ENCODE measurements around the gene PTBP1.

Gene PTBP1

DNA sequence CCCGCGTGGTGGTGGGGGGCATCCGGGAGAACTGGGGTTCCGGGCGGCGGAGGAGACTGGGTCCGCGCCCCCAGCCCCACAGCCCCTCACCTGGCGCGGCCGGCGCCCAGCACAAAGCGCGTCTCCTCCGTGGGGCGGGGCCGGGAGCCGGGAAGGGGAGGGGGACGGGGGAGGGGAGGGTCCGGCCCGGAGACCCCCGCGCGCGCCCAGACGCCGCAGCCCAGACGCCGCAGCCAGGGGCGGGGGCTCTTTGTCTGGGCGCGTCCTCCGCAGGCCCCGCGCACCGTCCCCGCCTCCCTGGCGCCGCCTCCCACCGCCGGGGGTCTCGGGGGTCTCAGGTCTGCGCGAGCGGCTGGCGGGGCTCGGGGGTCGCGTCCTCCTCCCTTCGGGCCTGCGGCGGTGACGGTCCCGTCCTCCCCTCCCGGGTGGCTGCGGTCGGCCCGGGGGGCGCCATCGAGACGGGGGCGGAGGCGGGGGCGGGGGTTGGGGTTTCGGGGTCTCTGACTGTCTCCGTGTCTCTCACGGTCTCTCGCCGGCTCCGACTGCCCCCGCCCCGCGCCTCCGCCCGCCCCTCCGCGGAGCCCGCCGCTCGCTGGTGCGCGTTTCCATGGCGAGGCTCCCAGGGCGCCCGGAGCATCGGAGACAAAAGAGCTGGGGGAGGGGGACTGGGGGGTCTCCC is 24.7 kb downstream of the PTBP1 start, which contains the start of gene PLPPR3:
PLPPR3 (minus strand) TSS at position 131 of the 679 bp plus-strand sequence. CDS start 396 bp downstream, outside the sequence.
- TF ChIP-seq, protein P1, sequence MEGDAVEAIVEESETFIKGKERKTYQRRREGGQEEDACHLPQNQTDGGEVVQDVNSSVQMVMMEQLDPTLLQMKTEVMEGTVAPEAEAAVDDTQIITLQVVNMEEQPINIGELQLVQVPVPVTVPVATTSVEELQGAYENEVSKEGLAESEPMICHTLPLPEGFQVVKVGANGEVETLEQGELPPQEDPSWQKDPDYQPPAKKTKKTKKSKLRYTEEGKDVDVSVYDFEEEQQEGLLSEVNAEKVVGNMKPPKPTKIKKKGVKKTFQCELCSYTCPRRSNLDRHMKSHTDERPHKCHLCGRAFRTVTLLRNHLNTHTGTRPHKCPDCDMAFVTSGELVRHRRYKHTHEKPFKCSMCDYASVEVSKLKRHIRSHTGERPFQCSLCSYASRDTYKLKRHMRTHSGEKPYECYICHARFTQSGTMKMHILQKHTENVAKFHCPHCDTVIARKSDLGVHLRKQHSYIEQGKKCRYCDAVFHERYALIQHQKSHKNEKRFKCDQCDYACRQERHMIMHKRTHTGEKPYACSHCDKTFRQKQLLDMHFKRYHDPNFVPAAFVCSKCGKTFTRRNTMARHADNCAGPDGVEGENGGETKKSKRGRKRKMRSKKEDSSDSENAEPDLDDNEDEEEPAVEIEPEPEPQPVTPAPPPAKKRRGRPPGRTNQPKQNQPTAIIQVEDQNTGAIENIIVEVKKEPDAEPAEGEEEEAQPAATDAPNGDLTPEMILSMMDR (IDR thresholded peaks at IDR 0.05; ENCODE audit: low read depth, low read length, missing control alignments) = no peak
- peak within 1 kb of the TSS; percentile 9; the same call in 1 of the 2 replicates for H3K4me3 ChIP-seq (replicated peaks; ENCODE audit: low read depth, low read length)
- DNase-seq (ENCODE audit: extremely low read depth, low read depth) = no peak

DNA sequence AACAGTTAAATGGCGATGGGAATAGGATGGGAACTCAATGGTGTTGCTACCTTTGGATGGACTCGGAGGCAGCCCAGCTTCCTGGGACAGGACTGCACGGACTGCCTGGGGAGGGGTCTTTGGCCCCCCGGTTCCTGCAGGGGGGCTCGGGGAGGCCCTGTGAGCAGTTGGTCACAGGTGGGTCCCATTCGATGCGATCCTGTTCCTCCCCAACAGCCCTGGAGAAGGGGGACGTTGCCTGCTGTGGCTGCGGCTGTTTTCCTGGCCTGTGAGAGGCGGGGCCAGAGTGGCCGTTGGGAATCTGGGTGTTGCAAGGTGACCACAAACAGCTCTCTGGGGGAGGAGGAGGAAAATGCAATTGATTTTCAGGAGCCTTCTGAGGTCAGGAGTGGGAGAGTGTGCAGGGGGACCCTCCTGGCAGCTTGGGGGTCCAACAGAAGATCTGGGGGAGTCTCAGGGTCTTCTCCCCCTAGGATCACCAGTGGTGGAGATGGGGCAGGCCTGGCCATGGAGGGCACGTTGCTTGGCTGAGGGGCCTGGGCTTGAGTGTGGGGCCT is 26.4 kb downstream of the PTBP1 start:
- TF ChIP-seq, protein P1 (IDR thresholded peaks at IDR 0.05; ENCODE audit: low read depth, low read length, missing control alignments) = no peak
- no peak overlapping the region for H3K4me3 ChIP-seq (replicated peaks; ENCODE audit: low read depth, low read length)
- no peak for DNase-seq (ENCODE audit: extremely low read depth, low read depth)

DNA sequence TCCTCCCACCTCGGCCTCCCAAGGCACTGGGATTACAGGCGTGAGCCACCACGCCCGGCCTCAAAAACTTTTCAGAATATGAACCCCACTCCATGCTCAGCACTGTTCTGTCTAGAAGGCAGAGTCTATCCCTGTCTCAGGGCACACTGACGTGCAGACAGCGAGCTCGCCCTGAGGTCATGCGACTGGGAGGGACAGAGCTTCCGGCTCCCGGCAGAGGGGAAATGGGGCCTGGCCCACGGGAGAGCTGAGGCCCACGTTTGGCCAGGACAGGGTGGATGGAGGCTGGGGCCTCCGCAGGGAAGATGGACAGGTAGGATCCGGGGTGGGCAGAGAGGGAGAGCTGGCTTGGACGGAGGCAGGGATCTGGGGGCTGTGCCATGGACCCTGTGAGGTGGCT is 27.6 kb downstream of the PTBP1 start:
- no peak for DNase-seq (ENCODE audit: extremely low read depth, low read depth)
- TF ChIP-seq, protein P1 (IDR thresholded peaks at IDR 0.05; ENCODE audit: low read depth, low read length, missing control alignments) = no peak
- no peak overlapping the region for H3K4me3 ChIP-seq (replicated peaks; ENCODE audit: low read depth, low read length)

- no peak overlapping the region for H3K4me3 ChIP-seq (replicated peaks; ENCODE audit: low read depth, low read length)
- TF ChIP-seq, protein P1 (IDR thresholded peaks at IDR 0.05; ENCODE audit: low read depth, low read length, missing control alignments) = no peak
- no peak for DNase-seq (ENCODE audit: extremely low read depth, low read depth)
Measured at GRCh38 chr19:825897-826644, 28.8 kb downstream of the PTBP1 start.

DNA sequence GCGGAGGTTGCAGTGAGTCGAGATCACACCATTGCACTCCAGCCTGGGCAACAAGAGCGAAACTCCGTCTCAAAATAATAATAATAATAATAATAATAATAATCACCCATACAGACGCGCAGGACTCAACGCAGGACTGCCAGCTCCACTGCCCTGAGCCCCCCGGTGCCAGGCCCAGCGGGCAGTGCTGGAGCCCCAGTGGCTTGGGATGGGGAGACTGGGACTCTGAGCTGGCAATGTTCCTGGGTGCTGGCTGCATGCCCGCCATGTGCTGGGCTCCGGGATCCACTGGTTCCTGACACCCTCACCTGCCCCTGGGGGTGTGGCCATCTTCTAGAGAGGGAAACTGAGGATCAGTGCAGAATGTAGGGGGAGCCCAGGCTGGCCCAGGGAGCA is 30.1 kb downstream of the PTBP1 start:
- TF ChIP-seq, protein P1 (IDR thresholded peaks at IDR 0.05; ENCODE audit: low read depth, low read length, missing control alignments) = no peak
- no peak for DNase-seq (ENCODE audit: extremely low read depth, low read depth)
- no peak overlapping the region for H3K4me3 ChIP-seq (replicated peaks; ENCODE audit: low read depth, low read length)

DNA sequence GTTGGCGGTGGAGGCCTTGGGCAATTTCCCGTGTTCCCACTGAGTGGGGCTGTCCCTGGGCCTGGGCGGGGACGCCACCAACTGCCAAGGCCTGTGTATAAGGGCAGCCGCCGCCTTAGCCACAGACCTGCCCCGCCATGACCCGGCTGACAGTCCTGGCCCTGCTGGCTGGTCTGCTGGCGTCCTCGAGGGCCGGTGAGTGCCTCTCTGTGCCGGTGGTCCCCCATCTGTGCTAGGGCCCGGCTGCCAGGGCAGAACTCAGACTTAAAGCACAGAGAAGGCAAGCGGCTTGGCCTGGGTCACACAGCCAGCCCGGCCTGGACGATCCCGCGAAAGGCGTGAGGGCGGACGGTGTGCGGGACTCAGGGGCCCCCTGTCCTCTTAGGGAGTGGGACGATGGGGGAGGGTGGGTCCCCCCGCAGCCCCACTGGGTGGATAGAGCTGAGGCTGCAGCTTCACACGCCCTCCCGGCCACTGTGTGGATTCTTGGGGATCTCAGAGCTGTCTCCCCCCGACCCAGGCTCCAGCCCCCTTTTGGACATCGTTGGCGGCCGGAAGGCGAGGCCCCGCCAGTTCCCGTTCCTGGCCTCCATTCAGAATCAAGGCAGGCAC is 30.6 kb downstream of the PTBP1 start, which contains the start of gene AZU1:
AZU1 (plus strand) TSS at position 128 of the 612 bp plus-strand sequence; CDS start at position 138, 10 bp downstream.
- no peak for DNase-seq (ENCODE audit: extremely low read depth, low read depth)

More for the DNA sequence above, 30.6 kb downstream of the PTBP1 start, which contains the start of gene AZU1:
- H3K4me3 ChIP-seq (replicated peaks; ENCODE audit: low read depth, low read length) = no peak within 1 kb of the TSS
- TF ChIP-seq, protein P1 (IDR thresholded peaks at IDR 0.05; ENCODE audit: low read depth, low read length, missing control alignments) = no peak
